HG02885 (cell line): ENCODE results near the gene TRPC6.
A peak's percentile ranks its signal among the peaks of the same experiment; 100 is the strongest.
"Not testable (repeated sequence)": the region's sequence is repeated elsewhere in the genome, so short reads cannot be mapped to it uniquely, and the experiment has no call there.

Source experiments
- ATAC-seq: cut with Tn5 transposase; IDR thresholded peaks from one replicate; pipeline ENCODE4 v1.9.1; 2021; ENCODE audit warnings: mild to moderate bottlenecking; ENCODE audit not compliant: unreplicated experiment, poor library complexity

TRPC6 gene

DNA sequence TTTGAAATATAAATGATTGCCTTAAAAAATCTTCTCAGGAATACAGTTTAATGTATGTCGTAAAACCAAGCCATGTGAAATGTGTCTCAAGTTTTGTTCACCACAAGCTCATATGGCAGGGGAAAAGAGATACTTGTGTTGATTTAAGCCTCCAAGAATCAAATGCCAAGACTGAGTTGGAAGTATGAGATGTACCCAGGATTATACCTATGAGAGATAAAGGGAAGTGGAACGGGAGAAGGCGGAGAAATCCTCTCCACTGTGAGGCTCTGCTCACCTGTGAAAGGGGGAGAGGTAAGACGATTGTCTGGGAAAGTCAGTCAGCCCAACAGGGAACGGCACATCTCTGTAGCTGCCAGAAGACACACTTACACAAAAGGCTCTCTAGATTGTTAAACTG lies 124.8 kb downstream of the TRPC6 start:
- ATAC-seq = no peak

DNA sequence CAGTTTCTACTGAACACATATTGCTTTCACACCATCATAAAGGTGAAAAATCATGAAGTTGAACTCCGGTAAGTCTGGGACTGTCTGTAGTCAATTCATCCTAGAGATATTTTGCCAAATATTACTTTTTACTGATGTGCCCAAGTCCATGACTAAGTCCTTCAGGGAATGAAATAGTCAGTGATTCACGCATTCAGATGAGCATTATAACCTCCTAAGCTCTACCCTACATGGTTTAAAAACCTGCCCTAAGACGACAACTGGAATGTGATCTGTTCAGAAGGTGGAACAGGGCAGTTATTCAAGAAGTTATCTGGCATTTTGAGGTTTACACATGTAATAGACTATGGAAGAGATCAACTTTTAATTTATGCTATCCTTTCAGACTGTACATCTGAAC lies 125.6 kb downstream of the TRPC6 start:
- no peak for ATAC-seq

DNA sequence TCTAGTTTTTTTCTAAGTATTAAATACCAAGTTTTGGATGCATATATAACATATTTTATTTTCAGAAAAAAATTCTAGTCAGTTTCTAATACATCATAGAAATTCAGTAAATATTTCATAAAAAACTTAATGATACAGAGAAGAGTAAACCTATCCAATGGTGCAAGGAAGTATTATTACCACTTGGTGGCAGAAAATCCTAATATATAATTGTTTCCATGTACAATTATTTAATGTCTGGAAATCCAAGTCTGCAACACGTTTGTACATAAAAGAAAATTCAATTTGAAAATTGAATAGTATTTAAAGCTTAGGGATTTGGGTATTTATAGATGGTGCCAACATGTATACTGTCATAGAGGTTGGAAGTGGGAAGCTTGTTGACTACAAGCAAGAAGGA lies 127.0 kb downstream of the TRPC6 start:
- ATAC-seq = peak; percentile 50

GRCh38 chr11:101453682-101454081 lies 130.1 kb downstream of the TRPC6 start:
- ATAC-seq = no peak

DNA sequence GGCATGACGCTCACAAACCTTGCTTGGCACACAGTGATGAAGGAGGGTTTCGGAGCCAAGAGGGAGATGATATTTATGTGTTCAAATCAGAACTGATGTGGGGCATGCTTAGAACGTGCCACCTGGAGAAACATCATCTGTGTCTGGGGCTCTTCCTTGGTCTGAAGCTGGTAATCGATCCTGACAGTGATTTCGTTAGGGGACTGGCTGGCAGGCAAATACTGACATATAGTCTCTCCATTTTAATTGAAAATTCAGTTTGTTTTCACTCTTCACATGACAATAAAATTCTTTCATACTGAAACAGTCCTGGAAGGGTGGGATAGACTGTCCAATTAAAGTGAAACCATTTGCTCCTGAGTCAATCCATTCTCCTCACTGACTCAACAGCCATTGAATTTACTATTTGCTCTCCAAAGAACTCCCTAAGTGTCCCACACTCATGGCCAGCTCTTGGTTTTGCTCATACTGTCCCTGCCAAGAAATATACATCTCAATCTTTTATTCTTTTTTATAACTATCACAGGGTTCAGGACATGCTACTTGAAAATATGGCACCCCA lies 134.8 kb downstream of the TRPC6 start:
- no peak for ATAC-seq

- no peak for ATAC-seq
Observed at GRCh38 chr11:101446726-101447125, 137.1 kb downstream of the TRPC6 start.

GRCh38 chr11:101446238-101446637 lies 137.6 kb downstream of the TRPC6 start:
- no peak for ATAC-seq

- ATAC-seq = no peak
Observed at GRCh38 chr11:101445761-101446160, 138.0 kb downstream of the TRPC6 start.

DNA sequence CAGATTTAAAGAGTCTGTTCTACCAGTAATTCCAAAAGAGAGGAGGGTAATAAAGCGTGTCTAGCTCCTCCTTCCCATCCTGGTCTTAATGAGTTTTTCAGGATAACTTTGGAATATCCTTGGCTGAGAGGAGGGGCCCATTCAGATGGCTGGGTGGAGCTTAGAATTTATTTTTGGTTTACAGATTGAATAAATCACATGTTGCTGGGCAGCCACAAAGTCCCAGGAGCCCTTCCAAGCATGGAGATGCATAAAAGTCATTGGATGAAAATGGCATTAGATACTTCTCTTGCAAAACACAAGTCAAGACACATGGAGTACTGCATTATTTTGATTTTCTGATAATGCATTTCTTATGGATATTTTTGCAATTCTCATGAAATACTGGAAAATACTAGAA lies 139.0 kb downstream of the TRPC6 start:
- ATAC-seq = no peak

GRCh38 chr11:101444164-101444563 lies 139.6 kb downstream of the TRPC6 start:
- ATAC-seq = no peak

GRCh38 chr11:101442936-101443521 lies 140.8 kb downstream of the TRPC6 start:
- ATAC-seq = no peak

DNA sequence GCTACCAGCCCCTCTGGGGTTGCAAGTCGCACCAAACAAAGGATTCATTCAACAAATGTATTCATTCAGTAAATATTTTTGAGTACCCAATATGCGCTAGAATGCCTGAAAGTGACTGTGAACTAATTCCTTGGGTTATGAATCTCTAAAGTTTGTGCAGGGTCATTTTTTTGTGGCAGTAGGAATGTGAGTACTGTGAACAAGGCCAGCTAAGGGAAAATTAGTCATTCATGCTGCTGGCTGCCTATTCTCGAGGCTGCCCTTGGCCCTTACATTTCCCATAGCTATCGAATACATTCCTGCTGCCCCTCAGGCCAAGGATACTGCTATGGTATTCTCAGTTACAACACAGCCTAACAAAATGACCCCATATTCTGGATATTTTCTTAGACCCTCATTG lies 141.6 kb downstream of the TRPC6 start:
- no peak for ATAC-seq

- no peak for ATAC-seq
Observed at GRCh38 chr11:101441747-101442146, 142.1 kb downstream of the TRPC6 start.

GRCh38 chr11:101439488-101439887 lies 144.3 kb downstream of the TRPC6 start:
- no peak for ATAC-seq

GRCh38 chr11:101438708-101439107 lies 145.1 kb downstream of the TRPC6 start:
- not testable (repeated sequence) for ATAC-seq

GRCh38 chr11:101438126-101438525 lies 145.7 kb downstream of the TRPC6 start:
- ATAC-seq = no peak

- ATAC-seq = peak; percentile 59
Observed at GRCh38 chr11:101436511-101437142, 147.2 kb downstream of the TRPC6 start.

DNA sequence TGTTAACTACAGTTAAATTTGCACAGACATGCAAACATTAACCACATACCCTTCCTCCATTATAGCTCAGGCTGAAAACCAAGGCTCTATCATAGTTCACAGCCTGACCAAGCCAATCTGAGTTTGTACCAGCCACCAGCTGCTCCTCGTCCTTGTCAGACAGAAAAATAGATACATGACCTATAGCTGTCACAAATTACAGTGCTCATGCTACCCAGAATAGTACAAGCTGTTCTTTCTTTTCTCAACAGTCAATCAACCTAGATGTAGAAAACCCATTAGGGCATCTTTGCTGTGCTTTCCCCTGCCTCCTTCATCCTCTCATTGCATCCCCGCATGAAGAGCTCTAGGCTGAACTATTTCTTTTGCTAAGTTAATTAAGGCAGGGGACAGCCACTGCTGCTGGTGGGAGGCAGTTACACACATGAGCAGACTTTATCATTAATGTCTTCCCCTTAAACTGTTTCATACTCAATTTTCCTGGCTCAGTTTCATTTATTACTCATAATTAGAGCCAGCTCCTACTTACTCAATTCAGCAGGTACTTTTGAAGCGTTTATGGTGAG lies 148.3 kb downstream of the TRPC6 start:
- no peak for ATAC-seq

DNA sequence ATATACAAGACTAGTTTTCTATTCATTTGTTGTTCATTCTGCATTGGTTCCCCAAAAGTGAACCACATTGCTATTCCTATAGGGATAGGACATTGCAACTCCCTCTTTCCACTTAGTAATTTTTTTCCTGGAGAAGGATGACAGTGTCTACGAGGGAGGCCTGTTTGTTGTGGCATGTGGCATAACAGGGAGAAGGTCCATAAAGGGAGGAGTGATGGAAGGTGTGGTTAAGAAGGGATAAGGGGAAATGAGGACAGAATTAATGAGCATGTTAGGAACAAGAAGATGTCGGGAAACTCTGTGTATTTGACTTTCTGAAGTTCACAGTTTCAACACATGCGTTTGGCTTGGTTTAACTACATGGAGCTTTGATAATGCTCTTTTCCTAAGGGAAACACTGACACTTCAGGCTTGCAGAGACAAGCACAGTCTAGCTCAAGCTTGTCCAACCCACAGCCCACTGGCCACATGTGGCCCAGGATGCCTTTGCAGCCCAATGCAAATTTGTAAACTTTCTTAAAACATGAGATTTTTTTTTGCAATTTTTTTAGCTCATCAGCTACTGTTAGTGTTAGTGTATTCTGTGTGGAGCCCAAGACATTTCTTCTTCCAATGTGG lies 149.7 kb downstream of the TRPC6 start:
- ATAC-seq = no peak

GRCh38 chr11:101433151-101433550 lies 150.7 kb downstream of the TRPC6 start:
- no peak for ATAC-seq
